Osteoblast (primary cell): ENCODE measurements around the gene ZNF507. TPM values are rescaled to one million over a fixed set of nuclear protein-coding genes. Genes with fewer than 3 reads are reported as not detected.

Experiments used
- DNase-seq: peaks from one replicate; pipeline ENCODE4 v3.0.0; 2011; ENCODE audit warnings: low spot score, mixed read lengths; ENCODE audit not compliant: insufficient read length; ENCODE audit errors: missing footprints
- H2AFZ ChIP-seq: 2 replicates; pipeline ENCODE4 v1.6.0; 2011; ENCODE audit warnings: mild to moderate bottlenecking, low read length
- H3K27ac ChIP-seq: 2 replicates; pipeline ENCODE4 v1.5.1; 2011; ENCODE audit warnings: mild to moderate bottlenecking, low read depth, low read length, moderate library complexity
- H3K27me3 ChIP-seq: 2 replicates; pipeline ENCODE4 v1.6.0; 2012; ENCODE audit warnings: mild to moderate bottlenecking, control low read depth, inconsistent platforms, low read length, moderate library complexity; ENCODE audit not compliant: insufficient read depth
- H3K36me3 ChIP-seq: 2 replicates; pipeline ENCODE4 v1.5.1; 2011; ENCODE audit warnings: mild to moderate bottlenecking, low read length, control low read depth, moderate library complexity; ENCODE audit not compliant: insufficient read depth
- H3K4me1 ChIP-seq: 2 replicates; pipeline ENCODE4 v1.5.1; 2011; ENCODE audit warnings: mild to moderate bottlenecking, low read length, control low read depth, moderate library complexity; ENCODE audit not compliant: insufficient read depth
- H3K4me2 ChIP-seq: 2 replicates; pipeline ENCODE4 v1.6.0; 2011; ENCODE audit warnings: mild to moderate bottlenecking, low read length; ENCODE audit not compliant: insufficient read depth
- H3K4me3 ChIP-seq: fragments of 200-600 bp; sonication (generic); 3 replicates; pipeline ENCODE4 v1.5.1; 2012; ENCODE audit warnings: mild to moderate bottlenecking, low read length, inconsistent platforms; ENCODE audit not compliant: insufficient read depth
- H3K79me2 ChIP-seq: 2 replicates; pipeline ENCODE4 v1.6.0; 2012; ENCODE audit warnings: mild to moderate bottlenecking, low read length, control low read depth, inconsistent platforms; ENCODE audit not compliant: insufficient read depth
- H3K9me3 ChIP-seq: 2 replicates; pipeline ENCODE4 v1.5.1; 2011; ENCODE audit warnings: low read depth, low read length, control low read depth
- H4K20me1 ChIP-seq: 2 replicates; pipeline ENCODE4 v1.6.0; 2012; ENCODE audit warnings: mild to moderate bottlenecking, low read length, control low read depth; ENCODE audit not compliant: insufficient read depth
- total RNA-seq: library from RNA; depleted of rRNA; stranded (reverse); fragments of >200 nt; gene quantifications from 2 replicates; pipeline ENCODE4 v1.2.3, GENCODE V29; 2012
- TF ChIP-seq, protein P1 (sequence below): IDR thresholded peaks from 2 replicates; pipeline ENCODE4 v1.5.1; 2011; ENCODE audit warnings: mild to moderate bottlenecking, low read depth, low read length, moderate library complexity; ENCODE audit errors: extremely low read depth

Gene ZNF507
- total RNA-seq, 1 donor, result 13.0 TPM

DNA sequence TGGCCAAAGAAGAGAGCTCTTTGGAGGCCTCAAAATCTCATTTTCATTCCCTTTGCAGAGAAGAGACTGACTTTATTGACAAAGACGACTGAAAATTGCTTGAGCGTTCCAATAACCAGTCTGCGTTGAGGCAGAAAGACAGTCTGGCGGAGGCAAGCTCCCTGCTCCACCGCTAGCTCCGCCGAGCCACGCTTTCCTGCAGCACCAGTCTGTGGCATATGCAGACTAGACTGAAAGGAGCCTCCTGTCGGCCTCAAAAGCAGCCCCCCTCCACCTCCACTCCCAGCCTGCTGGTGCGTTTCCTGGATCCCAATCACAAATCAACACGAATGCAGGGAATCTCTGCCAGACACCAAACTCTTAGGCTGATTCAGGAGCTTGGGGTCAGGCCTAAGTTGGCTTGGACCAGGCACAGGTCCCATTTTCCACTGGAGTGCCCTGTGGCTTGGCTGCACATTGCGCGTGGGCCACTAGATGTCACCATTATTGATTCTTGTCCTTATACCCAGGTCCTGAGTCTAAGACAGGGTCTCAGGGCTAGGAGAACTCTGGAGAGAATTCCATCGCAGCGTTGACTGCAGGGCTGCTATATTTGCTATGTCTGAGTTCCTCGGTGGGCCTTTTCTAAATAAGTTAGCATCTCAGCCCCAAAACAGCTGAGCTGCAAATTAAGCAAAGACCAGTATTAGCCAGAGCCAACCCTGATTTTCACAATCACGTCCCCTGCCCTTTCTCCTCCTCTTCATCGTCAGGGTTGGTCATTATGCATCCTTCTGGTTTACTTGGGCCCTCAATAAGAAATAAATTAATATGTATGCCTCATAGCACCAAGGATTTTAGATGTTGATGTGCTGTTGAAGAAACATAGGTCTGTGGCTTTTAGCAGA, 5.2 kb upstream of the ZNF507 start:
- H3K4me2 ChIP-seq, result no peak overlapping the region

DNA sequence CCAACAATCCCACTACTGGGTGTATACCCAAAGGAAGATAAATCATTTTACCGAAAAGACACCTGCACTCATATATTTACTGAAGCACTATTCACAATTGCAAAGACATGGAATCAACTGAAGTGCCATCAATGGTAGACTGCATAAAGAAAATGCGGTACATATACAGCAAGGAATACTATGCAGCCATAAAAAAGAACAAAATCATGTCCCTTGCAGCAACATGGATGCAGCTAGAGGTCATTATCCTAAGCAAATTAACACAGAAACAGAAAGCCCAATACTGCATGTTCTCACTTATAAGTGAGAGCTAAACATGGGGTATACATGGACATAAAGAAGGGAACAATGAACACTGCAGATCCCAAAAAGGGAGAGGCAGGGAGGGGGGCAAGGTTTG, 2.7 kb upstream of the ZNF507 start:
- no peak overlapping the region for H3K27ac ChIP-seq
- DNase-seq, result no peak
- TF ChIP-seq, protein P1, sequence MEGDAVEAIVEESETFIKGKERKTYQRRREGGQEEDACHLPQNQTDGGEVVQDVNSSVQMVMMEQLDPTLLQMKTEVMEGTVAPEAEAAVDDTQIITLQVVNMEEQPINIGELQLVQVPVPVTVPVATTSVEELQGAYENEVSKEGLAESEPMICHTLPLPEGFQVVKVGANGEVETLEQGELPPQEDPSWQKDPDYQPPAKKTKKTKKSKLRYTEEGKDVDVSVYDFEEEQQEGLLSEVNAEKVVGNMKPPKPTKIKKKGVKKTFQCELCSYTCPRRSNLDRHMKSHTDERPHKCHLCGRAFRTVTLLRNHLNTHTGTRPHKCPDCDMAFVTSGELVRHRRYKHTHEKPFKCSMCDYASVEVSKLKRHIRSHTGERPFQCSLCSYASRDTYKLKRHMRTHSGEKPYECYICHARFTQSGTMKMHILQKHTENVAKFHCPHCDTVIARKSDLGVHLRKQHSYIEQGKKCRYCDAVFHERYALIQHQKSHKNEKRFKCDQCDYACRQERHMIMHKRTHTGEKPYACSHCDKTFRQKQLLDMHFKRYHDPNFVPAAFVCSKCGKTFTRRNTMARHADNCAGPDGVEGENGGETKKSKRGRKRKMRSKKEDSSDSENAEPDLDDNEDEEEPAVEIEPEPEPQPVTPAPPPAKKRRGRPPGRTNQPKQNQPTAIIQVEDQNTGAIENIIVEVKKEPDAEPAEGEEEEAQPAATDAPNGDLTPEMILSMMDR, result no peak
- peaks cover 6% of the 10 kb centered on the region for H3K36me3 ChIP-seq
- H3K4me3 ChIP-seq, result no peak overlapping the region
- peaks cover 22% of the 10 kb centered on the region for H3K79me2 ChIP-seq
- peaks cover 14% of the 10 kb centered on the region for H3K4me1 ChIP-seq
- no peak overlapping the region for H2AFZ ChIP-seq
- H3K9me3 ChIP-seq, result no peaks in the 10 kb centered on the region
- H3K27me3 ChIP-seq, result no peaks in the 10 kb centered on the region
- H4K20me1 ChIP-seq, result no peaks in the 10 kb centered on the region
- H3K4me2 ChIP-seq, result no peak overlapping the region

More for the DNA sequence above, 5.2 kb upstream of the ZNF507 start:
- Histone ChIP-seq H4K20me1 (no peaks in the 10 kb centered on the region), H3K27ac (no peak overlapping the region), H2AFZ (peak overlapping the region; percentile 76), H3K4me3 (no peak overlapping the region), H3K9me3 (no peaks in the 10 kb centered on the region), H3K79me2 (no peaks in the 10 kb centered on the region), H3K4me1 (no peaks in the 10 kb centered on the region), H3K27me3 (no peaks in the 10 kb centered on the region), H3K36me3 (no peaks in the 10 kb centered on the region)
- TF ChIP-seq, protein P1, result peak; percentile 68
- peak; percentile 90 for DNase-seq

DNA sequence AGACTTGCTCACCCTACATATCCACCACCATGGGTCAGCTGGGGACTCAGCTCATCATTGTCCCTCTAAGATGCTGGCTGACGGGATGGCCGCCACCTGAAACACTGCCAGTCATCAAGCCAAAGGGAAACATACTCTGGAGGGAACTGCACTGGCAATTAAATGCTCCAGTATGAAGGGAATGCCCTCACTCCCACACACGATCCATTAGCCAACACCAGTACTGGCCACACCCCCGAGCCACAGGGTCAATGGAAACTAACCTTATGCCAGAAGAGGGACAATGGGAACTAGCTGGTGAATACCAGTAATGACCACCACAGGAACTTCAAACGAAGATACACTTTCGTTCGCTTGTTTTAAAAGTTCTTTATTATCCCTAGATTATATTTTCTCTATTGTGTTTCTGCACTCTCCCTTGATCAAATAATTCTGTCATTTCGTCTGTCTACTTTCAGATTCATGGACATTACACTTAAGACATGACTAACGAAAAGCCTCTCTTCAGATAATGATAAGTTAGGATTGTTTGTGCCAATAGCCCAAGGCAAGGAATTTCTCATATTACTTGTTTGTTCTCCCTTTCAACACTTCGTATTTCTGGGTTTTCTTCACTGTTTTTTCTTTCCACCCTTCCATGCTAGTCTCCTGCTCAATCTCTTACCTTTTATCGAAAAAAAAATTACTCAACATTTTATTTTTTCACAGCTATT, 1.7 kb upstream of the ZNF507 start:
- Histone ChIP-seq H3K27ac (no peak overlapping the region), H3K4me3 (no peak overlapping the region), H2AFZ (no peak overlapping the region), H3K36me3 (peaks cover 10% of the 10 kb centered on the region), H3K27me3 (no peaks in the 10 kb centered on the region), H3K9me3 (no peaks in the 10 kb centered on the region), H3K4me2 (no peak overlapping the region), H3K4me1 (peaks cover 14% of the 10 kb centered on the region), H4K20me1 (peaks cover 1% of the 10 kb centered on the region), H3K79me2 (peaks cover 32% of the 10 kb centered on the region)
- TF ChIP-seq, protein P1, result no peak
- DNase-seq, result no peak

DNA sequence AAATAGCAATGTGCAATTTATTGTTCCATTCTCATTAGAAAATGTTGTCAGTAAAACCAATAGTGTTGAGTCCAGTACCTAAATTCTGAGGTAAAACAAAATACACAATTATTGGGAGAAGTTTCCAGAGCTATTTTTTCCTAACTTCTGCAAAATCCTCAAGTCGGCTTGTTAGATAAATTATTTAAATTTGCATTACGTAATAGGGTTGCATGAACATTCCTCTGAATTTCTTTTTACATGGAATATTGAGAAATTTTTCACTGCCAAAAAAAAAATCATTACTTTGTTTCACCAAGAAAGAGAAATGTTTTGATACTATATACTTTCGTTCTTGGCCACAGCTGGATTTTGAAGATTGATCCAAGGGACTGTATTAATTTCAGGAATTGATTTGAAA, 1.5 kb downstream of the ZNF507 start:
- Histone ChIP-seq H3K27ac (peak overlapping the region; percentile 72), H3K4me2 (peak overlapping the region; percentile 98), H4K20me1 (peaks cover 13% of the 10 kb centered on the region), H3K36me3 (peaks cover 20% of the 10 kb centered on the region), H3K9me3 (no peaks in the 10 kb centered on the region), H2AFZ (no peak overlapping the region), H3K79me2 (peaks cover 45% of the 10 kb centered on the region), H3K27me3 (no peaks in the 10 kb centered on the region), H3K4me3 (peak overlapping the region; percentile 97), H3K4me1 (peaks cover 34% of the 10 kb centered on the region)
- no peak for DNase-seq
- TF ChIP-seq, protein P1, result no peak
